ENCODE data around the gene TMEM217.

The TMEM217 gene

GRCh38 chr6:37280162-37280887 lies 22.4 kb upstream of the TMEM217 start:
- DNase-seq (ENCODE audit: low read depth, low spot score) = no peak

GRCh38 chr6:37279366-37280134 lies 21.6 kb upstream of the TMEM217 start:
- DNase-seq (ENCODE audit: low read depth, low spot score) = peak; percentile 16

GRCh38 chr6:37277001-37277409 lies 19.1 kb upstream of the TMEM217 start:
- DNase-seq (ENCODE audit: low read depth, low spot score) = no peak

GRCh38 chr6:37275350-37275749 lies 17.4 kb upstream of the TMEM217 start:
- no peak for DNase-seq (ENCODE audit: low read depth, low spot score)

- no peak for DNase-seq (ENCODE audit: low read depth, low spot score)
Observed at GRCh38 chr6:37273690-37274089, 15.7 kb upstream of the TMEM217 start.

- no peak for DNase-seq (ENCODE audit: low read depth, low spot score)
Observed at GRCh38 chr6:37272834-37273566, 15.1 kb upstream of the TMEM217 start.

GRCh38 chr6:37269105-37269504 lies 11.2 kb upstream of the TMEM217 start:
- no peak for DNase-seq (ENCODE audit: low read depth, low spot score)

- DNase-seq (ENCODE audit: low read depth, low spot score) = no peak
Observed at GRCh38 chr6:37265860-37266259, 7.9 kb upstream of the TMEM217 start.

- DNase-seq (ENCODE audit: low read depth, low spot score) = no peak
Observed at GRCh38 chr6:37265001-37265400, 7.1 kb upstream of the TMEM217 start.

- DNase-seq (ENCODE audit: low read depth, low spot score) = no peak
Observed at GRCh38 chr6:37262446-37263026, 4.6 kb upstream of the TMEM217 start.

- DNase-seq (ENCODE audit: low read depth, low spot score) = no peak
Observed at GRCh38 chr6:37261198-37261597, 3.3 kb upstream of the TMEM217 start.

GRCh38 chr6:37260444-37260843 lies 2.5 kb upstream of the TMEM217 start:
- no peak for DNase-seq (ENCODE audit: low read depth, low spot score)

GRCh38 chr6:37260040-37260439 lies 2.1 kb upstream of the TMEM217 start:
- DNase-seq (ENCODE audit: low read depth, low spot score) = no peak

- no peak for DNase-seq (ENCODE audit: low read depth, low spot score)
Observed at GRCh38 chr6:37259191-37259590, 1.2 kb upstream of the TMEM217 start.

- no peak for DNase-seq (ENCODE audit: low read depth, low spot score)
Observed at GRCh38 chr6:37258405-37259105, 611 bp upstream of the TMEM217 start.

- no peak for DNase-seq (ENCODE audit: low read depth, low spot score)
Observed at GRCh38 chr6:37257320-37257633, 667 bp downstream of the TMEM217 start.

- no peak for DNase-seq (ENCODE audit: low read depth, low spot score)
Observed at GRCh38 chr6:37256692-37257319, 1.1 kb downstream of the TMEM217 start.

- no peak for DNase-seq (ENCODE audit: low read depth, low spot score)
Observed at GRCh38 chr6:37254881-37255280, 3.1 kb downstream of the TMEM217 start.

- no peak for DNase-seq (ENCODE audit: low read depth, low spot score)
Observed at GRCh38 chr6:37253486-37254007, 4.4 kb downstream of the TMEM217 start.

- DNase-seq (ENCODE audit: low read depth, low spot score) = no peak
Observed at GRCh38 chr6:37251211-37251780, 6.6 kb downstream of the TMEM217 start.

All from astrocyte of the hippocampus (primary cell).